Measurements from ENCODE around the gene WFIKKN1. TPM values are rescaled to one million over a fixed set of nuclear protein-coding genes. Genes with fewer than 3 reads are reported as not detected.
A peak's percentile ranks its signal among the peaks of the same experiment; 100 is the strongest.

WFIKKN1 gene
- total RNA-seq, 1 donor from 2014 or later, result 0.17 TPM

DNA sequence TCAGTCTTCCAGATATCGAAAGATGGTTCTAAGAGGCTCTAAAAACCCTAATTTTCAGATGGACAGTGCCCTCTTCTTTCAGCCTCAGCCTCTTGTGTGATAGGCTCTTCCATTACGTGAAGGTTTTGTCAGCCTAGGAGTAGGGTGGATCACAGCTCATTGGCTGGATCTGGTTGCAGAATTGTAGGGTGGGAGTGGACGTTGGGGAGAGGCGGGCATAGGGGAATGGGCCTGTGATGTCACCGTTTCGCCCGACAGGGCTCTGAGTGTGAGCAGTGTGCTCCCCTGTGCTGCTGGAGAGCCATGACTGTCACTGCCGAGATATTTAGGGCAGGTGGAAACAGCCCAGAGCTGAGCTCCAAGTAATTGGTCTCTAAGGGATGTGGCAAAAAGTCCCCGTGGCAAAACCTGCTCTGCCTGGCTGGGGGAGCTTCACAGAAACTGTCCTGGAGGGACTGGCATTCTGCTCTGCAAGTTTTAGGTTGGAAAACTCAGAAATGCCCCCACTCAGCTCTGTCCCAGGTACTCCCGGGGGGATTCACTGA lies 6.2 kb upstream of the WFIKKN1 start:
- no peak for DNase-seq

- DNase-seq, result no peak
Measured at GRCh38 chr16:625117-625976, 5.4 kb upstream of the WFIKKN1 start.

- DNase-seq, result no peak
Measured at GRCh38 chr16:625977-626765, 4.6 kb upstream of the WFIKKN1 start.

- DNase-seq, result peak; percentile 93
Measured at GRCh38 chr16:626787-627453, 3.9 kb upstream of the WFIKKN1 start.

DNA sequence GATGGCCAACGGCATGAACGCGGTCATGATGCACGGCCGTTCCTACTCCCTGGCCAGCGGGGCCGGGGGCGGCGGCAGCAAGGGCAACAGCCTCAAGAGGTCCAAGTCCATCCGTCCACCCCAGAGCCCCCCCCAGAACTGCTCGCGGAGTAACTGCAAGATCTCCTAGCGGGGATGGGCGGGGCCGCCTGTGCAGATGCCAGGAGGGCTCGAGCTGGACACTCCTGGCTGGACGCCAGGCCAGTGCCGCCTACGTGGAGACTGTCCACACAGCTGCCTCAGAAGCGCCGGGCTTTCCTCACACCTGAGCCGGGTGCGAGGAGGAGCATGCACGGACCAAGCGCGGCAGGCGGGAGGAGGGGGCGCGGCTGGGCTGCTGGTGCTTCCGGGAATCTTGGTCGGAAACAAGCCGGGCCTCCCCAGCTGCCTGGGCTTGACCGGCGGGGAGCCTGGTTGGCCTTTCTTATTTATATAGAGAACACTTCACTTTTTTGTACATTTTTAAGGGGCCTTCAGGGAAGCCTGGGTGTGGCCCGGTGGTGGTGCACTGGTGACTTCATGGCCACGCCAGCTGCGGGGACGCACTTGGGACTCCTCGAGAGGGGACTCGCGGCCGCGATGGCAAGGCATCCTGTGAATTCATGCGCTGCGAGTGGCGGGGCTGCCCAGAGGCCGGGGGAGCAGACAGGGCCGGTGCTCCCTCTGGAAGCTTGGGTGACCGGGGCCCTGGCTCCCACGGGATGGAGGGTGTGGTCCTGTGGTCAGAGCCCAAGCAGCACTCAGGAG lies 3.1 kb upstream of the WFIKKN1 start:
- no peak for DNase-seq

DNA sequence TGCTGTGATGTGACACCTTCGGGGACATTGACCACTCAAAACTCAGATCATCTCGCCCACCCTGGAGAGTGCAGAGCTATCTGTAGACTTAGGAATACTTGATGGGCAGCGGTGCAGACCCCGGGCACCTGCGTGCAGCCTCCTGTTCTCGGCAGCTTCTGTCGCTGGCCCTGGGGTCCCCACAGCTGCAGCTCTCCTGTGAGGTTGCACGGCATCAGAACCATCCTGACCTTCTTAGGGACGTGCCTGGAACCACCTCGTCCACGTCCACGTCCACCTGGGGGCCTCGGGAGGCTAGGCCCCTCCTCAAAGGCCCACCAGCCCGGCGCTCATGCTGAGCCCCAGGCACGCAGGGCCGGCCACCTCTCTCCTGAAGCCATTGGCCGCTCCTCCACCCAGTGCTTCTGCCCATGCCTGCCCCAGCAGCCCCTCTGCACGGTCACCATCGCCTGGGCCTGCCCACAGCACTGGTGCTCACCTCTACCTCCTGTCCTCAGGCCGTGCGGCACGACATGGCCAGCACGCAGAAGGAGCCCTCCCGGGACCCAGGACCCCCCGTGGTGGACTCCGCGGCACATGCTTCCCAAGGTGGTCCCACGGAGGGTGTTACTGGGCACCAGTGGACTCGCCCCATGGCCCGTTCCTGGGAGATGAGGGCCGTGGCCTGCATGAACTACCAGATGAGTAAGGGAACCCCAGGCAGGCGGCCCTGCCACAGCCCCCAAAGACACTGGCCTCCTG lies 2.3 kb upstream of the WFIKKN1 start:
- no peak for DNase-seq

DNA sequence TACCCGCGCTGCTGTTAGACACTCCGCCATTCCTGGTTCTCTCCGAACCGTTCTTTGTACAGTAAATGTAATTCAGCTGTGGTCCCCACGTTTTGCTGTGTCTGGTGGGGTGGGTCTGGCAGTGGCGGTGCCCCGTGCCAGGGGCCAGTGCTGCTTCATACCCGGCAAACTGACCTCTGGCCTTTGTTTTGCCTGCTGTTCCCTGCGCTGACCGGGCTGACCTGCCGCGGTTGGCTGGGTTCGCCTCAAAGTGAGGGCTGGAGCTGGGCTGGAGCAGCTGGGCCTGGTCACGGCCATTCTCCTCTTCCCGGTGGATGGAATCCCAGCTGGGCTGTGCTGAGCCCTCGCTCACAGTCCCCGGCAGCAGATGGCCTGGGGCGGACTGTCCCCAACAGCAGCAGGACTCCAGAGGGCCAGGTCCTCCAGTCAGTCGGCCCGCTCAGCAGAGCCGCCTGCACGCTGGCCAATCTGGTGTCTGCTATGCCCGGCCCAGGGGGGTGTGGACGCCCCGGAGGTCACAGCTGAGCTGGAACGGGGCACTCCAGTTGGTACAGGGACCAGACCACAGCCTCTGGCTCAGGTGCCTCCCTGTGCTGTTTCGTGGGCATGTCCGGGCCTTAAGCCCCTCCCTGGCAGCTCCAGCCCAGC lies 1.5 kb upstream of the WFIKKN1 start:
- no peak for DNase-seq

DNA sequence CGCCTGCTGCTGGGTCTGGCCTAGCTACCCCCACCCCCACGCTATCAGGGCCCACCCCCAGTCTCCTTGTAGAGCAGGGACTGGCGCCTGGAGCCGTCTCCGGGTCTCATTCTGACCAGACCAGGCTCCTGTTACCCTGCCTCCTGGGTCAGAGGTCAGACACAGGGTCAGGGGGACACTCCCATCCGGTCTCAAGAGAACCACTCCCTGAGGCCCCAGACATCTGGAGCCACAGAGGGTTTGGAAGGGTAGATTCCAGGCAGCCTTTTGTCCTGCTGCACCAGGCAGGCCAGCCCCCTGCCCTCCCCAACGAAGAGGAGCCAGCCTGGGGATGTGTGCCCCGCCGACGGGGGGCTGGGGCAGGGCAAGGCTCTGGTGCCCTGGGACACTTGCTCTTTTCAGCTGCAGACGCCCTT lies 944 bp upstream of the WFIKKN1 start:
- DNase-seq, result no peak

GRCh38 chr16:630249-630814 lies 453 bp upstream of the WFIKKN1 start:
- DNase-seq, result no peak

- no peak for DNase-seq
Measured at GRCh38 chr16:631808-632358, 1.1 kb downstream of the WFIKKN1 start.

DNA sequence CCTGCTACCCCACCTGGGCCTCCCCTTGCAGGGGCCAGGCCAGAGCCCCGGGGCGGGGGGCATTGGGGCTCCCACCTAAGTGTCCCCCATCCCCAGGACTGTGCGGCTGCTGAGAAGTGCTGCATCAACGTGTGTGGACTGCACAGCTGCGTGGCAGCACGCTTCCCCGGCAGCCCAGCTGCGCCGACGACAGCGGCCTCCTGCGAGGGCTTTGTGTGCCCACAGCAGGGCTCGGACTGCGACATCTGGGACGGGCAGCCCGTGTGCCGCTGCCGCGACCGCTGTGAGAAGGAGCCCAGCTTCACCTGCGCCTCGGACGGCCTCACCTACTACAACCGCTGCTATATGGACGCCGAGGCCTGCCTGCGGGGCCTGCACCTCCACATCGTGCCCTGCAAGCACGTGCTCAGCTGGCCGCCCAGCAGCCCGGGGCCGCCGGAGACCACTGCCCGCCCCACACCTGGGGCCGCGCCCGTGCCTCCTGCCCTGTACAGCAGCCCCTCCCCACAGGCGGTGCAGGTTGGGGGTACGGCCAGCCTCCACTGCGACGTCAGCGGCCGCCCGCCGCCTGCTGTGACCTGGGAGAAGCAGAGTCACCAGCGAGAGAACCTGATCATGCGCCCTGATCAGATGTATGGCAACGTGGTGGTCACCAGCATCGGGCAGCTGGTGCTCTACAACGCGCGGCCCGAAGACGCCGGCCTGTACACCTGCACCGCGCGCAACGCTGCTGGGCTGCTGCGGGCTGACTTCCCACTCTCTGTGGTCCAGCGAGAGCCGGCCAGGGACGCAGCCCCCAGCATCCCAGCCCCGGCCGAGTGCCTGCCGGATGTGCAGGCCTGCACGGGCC lies 1.9 kb downstream of the WFIKKN1 start:
- no peak for DNase-seq

DNA sequence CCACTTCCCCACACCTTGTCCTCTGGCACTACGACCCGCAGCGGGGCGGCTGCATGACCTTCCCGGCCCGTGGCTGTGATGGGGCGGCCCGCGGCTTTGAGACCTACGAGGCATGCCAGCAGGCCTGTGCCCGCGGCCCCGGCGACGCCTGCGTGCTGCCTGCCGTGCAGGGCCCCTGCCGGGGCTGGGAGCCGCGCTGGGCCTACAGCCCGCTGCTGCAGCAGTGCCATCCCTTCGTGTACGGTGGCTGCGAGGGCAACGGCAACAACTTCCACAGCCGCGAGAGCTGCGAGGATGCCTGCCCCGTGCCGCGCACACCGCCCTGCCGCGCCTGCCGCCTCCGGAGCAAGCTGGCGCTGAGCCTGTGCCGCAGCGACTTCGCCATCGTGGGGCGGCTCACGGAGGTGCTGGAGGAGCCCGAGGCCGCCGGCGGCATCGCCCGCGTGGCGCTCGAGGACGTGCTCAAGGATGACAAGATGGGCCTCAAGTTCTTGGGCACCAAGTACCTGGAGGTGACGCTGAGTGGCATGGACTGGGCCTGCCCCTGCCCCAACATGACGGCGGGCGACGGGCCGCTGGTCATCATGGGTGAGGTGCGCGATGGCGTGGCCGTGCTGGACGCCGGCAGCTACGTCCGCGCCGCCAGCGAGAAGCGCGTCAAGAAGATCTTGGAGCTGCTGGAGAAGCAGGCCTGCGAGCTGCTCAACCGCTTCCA lies 2.7 kb downstream of the WFIKKN1 start:
- no peak for DNase-seq

DNA sequence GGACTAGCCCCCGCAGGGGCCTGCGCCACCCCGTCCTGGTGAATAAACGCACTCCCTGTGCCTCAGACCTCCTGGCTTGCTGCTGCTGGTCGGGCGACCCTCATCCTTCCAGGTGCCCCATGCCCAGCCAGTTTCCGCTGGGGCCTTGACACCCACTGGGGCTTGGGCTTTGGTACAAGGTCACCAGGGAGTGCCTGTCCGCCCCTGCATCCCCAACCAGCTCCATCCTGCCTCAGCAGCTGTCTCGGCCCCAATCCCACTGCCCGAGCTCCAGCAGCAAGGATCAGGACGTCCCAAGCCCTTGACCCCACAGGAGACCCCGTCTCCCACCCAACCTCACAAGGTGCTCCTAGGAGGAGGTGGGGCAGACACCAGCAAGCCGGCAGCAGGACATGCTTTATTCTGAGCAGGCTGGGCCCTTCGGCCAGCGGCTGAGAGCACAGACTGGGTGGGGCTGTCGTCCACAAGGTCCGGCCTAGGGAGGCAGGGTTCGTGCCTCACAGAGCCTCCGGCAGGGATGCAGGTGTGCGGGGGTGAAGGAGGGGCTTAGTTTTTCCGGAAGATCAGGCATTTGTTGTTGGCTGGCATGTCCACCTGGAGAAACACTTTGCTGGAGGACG lies 3.4 kb downstream of the WFIKKN1 start:
- no peak for DNase-seq

DNA sequence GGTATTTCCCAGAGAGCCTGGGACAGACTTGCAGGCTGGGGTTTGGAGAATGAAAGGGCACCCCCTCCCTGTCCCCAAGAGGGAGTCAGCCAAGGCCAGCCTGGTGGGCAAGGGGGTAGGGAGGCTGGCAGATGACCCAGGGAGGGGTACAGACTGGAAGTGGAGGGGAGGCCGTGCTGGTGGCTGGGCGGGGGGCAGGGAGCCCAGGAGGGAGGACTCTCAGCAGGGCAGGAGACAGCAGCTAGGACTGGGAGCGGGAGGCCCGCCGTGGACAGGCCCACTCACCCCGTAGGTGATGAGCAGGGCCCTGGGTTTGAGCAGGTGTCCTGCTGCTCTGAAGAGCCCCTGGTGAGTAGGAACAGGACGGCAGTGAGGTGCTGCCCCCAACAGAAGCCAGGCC lies 4.2 kb downstream of the WFIKKN1 start:
- no peak for DNase-seq

GRCh38 chr16:635573-636205 lies 4.9 kb downstream of the WFIKKN1 start:
- DNase-seq, result peak; percentile 23

DNA sequence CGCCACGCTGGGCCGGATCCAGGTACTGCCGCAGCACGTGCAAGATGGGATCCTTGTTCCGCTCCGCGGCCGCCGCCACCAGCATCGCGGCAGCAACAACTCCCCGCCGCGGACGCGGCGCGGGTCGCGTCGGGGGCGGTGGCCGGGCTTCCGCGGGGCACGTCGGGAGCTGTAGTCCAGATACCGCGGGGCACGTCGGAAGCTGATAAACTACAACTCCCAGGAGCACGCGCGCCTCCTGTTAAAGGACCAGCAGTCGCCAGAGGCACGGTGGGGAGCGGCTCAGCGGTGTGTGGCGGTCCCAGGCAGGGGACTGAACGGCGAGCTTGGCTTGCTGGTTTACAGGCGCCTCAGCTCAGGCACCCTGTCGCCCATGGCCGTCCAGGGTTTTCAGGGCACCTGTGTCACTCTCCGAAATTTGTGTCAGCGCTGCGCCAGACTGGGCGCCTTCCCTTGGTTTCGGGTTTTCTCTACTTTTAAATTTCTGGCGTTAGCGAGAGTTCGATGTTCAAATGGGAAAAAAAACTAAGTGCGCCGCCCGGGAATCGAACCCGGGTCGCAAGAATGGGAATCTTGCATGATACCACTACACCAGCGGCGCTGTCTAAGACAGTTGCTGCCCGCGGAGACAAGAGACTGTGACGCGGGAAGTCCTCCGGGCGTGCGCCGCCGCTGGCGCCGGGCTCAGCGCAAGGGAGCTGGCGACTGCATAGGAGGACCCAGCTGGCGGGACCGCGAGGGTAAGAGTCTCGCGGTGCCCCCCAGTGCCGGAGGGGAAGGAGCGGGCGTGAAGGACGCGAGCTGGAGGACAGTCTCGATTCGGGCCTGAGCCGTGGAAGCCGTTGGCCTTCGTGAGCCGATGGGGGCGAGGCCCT lies 5.7 kb downstream of the WFIKKN1 start, which contains the start of gene METTL26:
METTL26 (minus strand) TSS at position 100 of the 875 bp plus-strand sequence; CDS start at position 85, 15 bp downstream.
- peak; percentile 96 for DNase-seq

All from dermis blood vessel endothelial cell (primary cell).